Measurements from ENCODE around the gene CAPN13. TPM values are rescaled to one million over a fixed set of nuclear protein-coding genes. Genes with fewer than 3 reads are reported as not detected.

The CAPN13 gene
- total RNA-seq, 1 experiment from 2014 or later = 12.0 TPM

GRCh38 chr2:30770816-30771576 is 36.2 kb downstream of the CAPN13 start:
- H3K27ac Mint-ChIP-seq (ENCODE audit: unreplicated experiment) = no peak overlapping the region

DNA sequence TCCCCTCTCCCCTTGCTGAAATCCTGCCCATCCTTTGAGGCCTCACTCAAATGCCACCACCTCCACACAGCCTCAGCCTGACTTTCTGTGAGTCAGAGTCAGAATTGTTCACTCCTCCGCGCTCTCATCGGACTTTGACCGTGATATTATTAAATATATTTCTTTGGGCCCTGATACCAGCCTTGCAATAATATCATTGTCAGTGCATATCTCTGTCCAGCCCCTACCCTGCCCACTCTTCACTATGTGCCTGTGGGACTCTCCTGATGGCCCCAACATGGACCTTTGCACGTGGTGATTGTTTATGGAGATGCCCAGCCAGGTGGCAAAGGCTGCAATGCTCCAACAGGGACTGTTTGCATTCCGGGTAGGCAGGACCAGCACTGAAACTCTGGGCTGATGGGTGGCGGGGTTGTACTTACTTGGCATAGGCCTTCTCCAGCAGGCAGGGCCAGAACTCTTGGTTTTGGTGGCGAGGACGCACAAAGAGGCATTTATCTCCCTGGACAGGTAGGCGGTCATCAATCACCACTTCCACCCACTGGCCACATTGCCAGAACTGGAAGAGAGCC is 37.3 kb downstream of the CAPN13 start:
- BruUV-seq (replicated peaks) = no TSS peak
- no peak overlapping the region for H3K4me3 Mint-ChIP-seq (ENCODE audit: low read depth, unreplicated experiment)
- H3K27ac Mint-ChIP-seq (ENCODE audit: unreplicated experiment) = no peak overlapping the region
- CTCF ChIA-PET = interaction anchor here (0.6 kb wide), 1 partner anchor 56 kb away, joined by 11 read pairs; no protein-coding TSS in a partner anchor
- H3K9me3 Mint-ChIP-seq (ENCODE audit: low read depth, unreplicated experiment) = no peaks in the 10 kb centered on the region
- TF ChIP-seq CTCF (IDR thresholded peaks at IDR 0.05; ENCODE audit: unreplicated experiment) = no peak
- no peaks in the 10 kb centered on the region for H3K27me3 Mint-ChIP-seq (ENCODE audit: unreplicated experiment)
- DNase-seq = no peak
- intact Hi-C loops (cut with micrococcal nuclease; ENCODE audit: unreplicated experiment) = no loop called here
- peaks cover 14% of the 10 kb centered on the region for H3K4me1 Mint-ChIP-seq (ENCODE audit: low read depth, unreplicated experiment)
- no peaks in the 10 kb centered on the region for H3K36me3 Mint-ChIP-seq (ENCODE audit: insufficient read depth, unreplicated experiment)

More at GRCh38 chr2:30770816-30771576, 36.2 kb downstream of the CAPN13 start:
- Mint-ChIP-seq H3K4me1 (ENCODE audit: low read depth, unreplicated experiment) (peaks cover 14% of the 10 kb centered on the region), H3K27me3 (ENCODE audit: unreplicated experiment) (no peaks in the 10 kb centered on the region), H3K4me3 (ENCODE audit: low read depth, unreplicated experiment) (no peak overlapping the region), H3K36me3 (ENCODE audit: insufficient read depth, unreplicated experiment) (no peaks in the 10 kb centered on the region), H3K9me3 (ENCODE audit: low read depth, unreplicated experiment) (no peaks in the 10 kb centered on the region)
- BruUV-seq (replicated peaks) = no TSS peak
- no peak for TF ChIP-seq CTCF (IDR thresholded peaks at IDR 0.05; ENCODE audit: unreplicated experiment)
- no peak for DNase-seq
- intact Hi-C loops (cut with micrococcal nuclease; ENCODE audit: unreplicated experiment) = no loop called here
- CTCF ChIA-PET = interaction anchor here (0.6 kb wide), 3 partner anchors 21 to 583 kb away, joined by 5 to 11 read pairs (median 7); no protein-coding TSS in a partner anchor

DNA sequence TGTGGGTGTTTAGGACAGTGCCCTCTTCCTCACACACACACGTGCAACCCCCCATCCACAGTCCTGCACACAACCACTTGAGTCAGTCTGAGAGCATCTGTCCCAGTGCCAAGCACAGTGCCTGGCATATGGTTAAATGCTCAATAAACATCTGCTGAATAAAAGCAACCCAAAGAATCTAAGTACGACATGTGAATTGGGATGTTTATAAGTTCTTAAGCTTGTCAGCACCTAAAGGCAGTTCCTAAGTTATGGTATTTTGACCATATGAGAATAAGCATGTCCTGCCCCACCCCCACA is 37.8 kb downstream of the CAPN13 start:
- H3K4me1 Mint-ChIP-seq (ENCODE audit: low read depth, unreplicated experiment) = peaks cover 14% of the 10 kb centered on the region
- no peaks in the 10 kb centered on the region for H3K36me3 Mint-ChIP-seq (ENCODE audit: insufficient read depth, unreplicated experiment)
- H3K9me3 Mint-ChIP-seq (ENCODE audit: low read depth, unreplicated experiment) = no peaks in the 10 kb centered on the region
- H3K4me3 Mint-ChIP-seq (ENCODE audit: low read depth, unreplicated experiment) = no peak overlapping the region
- intact Hi-C loops (cut with micrococcal nuclease; ENCODE audit: unreplicated experiment) = no loop called here
- H3K27ac Mint-ChIP-seq (ENCODE audit: unreplicated experiment) = no peak overlapping the region
- DNase-seq = no peak
- TF ChIP-seq CTCF (IDR thresholded peaks at IDR 0.05; ENCODE audit: unreplicated experiment) = no peak
- CTCF ChIA-PET = interaction anchor here (0.9 kb wide), 1 partner anchor 178 kb away, joined by 3 read pairs; no protein-coding TSS in a partner anchor
- BruUV-seq (replicated peaks) = no TSS peak
- H3K27me3 Mint-ChIP-seq (ENCODE audit: unreplicated experiment) = no peaks in the 10 kb centered on the region

DNA sequence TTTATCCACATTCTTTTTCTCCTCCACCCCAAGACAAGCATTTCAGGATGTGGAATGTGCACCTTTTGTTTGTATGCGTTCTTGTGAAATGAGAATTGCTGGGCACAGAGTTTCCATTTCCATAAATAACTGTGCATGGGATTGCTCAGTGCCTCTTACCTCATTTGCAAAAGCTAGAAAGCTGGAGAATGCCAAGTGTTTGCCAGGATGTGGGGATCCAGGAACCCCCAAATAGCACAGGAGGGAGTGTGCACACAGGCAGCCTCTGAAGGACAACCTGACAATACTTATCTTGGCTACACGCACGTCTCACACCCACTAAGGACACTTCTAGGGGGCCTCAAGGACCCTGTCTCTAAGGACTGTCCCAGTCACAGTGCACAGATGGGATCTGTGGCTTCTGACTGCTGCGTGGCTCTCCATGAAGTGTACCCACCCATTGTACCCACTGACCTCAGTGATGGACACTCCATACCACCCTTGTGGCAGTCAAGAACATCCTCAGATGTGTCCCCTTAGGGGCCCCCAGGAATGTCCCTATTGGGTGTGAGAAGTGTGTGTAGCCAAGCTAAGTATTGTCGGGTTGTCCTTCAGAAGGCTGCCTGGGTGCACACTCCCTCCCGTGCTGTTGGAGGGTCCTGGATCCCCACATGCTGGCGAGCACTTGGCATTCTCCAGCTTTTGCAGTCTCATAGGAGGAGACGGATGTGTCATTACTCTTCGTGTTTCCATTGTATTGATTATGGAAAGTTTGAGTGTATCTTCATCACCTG is 38.4 kb downstream of the CAPN13 start:
- CTCF ChIA-PET = interaction anchor here (0.9 kb wide), 1 partner anchor 178 kb away, joined by 3 read pairs; no protein-coding TSS in a partner anchor
- BruUV-seq (replicated peaks) = no TSS peak
- H3K4me1 Mint-ChIP-seq (ENCODE audit: low read depth, unreplicated experiment) = peaks cover 14% of the 10 kb centered on the region
- DNase-seq = no peak
- H3K27ac Mint-ChIP-seq (ENCODE audit: unreplicated experiment) = no peak overlapping the region
- no peaks in the 10 kb centered on the region for H3K36me3 Mint-ChIP-seq (ENCODE audit: insufficient read depth, unreplicated experiment)
- no peak overlapping the region for H3K4me3 Mint-ChIP-seq (ENCODE audit: low read depth, unreplicated experiment)
- TF ChIP-seq CTCF (IDR thresholded peaks at IDR 0.05; ENCODE audit: unreplicated experiment) = no peak
- H3K9me3 Mint-ChIP-seq (ENCODE audit: low read depth, unreplicated experiment) = no peaks in the 10 kb centered on the region
- intact Hi-C loops (cut with micrococcal nuclease; ENCODE audit: unreplicated experiment) = no loop called here
- no peaks in the 10 kb centered on the region for H3K27me3 Mint-ChIP-seq (ENCODE audit: unreplicated experiment)
